ENCODE measurements around the gene WIPF2. TPM values are rescaled to one million over a fixed set of nuclear protein-coding genes. Genes with fewer than 3 reads are reported as not detected.

Gene WIPF2
- total and polyA plus RNA-seq, 9 donors: 6.1 to 27.8 (median 18.4) TPM

DNA sequence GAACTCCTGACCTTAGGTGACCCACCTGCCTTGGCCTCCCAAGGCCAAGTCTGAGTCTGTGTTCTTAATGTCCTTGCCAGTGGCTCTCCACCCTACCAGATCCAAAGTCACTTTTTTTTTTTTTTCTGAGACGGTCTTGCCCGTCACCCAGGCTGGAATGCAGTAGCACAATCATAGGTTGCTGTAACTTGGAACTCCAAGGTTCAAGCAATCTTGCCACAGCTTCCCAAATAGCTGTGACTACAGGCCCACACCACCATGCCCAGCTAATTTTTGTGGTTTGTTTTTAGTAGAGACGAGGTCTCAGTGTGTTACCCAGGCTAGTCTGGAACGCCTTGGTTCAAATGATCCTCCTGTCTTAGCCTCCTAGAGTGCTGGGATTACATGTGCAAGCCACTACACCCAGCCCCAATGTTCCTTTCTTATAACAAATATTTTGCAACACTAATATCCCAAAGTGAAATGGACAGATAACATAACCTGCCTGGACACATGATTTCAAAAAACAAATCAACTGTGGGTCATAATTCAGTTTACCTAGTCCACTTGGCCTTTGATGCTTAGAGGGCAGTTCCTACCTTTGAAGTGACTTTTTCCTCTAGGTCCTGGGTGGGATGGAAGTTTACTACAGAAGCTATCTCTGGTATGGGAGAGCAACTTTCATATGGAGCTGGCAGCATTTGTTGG lies 45.9 kb upstream of the WIPF2 start:
- TF ChIP-seq EP300 (IDR thresholded peaks at IDR 0.05) (no peak), POLR2A (IDR thresholded peaks at IDR 0.05) (no peak)
- TF ChIP-seq, protein P1, sequence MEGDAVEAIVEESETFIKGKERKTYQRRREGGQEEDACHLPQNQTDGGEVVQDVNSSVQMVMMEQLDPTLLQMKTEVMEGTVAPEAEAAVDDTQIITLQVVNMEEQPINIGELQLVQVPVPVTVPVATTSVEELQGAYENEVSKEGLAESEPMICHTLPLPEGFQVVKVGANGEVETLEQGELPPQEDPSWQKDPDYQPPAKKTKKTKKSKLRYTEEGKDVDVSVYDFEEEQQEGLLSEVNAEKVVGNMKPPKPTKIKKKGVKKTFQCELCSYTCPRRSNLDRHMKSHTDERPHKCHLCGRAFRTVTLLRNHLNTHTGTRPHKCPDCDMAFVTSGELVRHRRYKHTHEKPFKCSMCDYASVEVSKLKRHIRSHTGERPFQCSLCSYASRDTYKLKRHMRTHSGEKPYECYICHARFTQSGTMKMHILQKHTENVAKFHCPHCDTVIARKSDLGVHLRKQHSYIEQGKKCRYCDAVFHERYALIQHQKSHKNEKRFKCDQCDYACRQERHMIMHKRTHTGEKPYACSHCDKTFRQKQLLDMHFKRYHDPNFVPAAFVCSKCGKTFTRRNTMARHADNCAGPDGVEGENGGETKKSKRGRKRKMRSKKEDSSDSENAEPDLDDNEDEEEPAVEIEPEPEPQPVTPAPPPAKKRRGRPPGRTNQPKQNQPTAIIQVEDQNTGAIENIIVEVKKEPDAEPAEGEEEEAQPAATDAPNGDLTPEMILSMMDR (IDR thresholded peaks at IDR 0.05): no peak
- H3K36me3 ChIP-seq: no peaks in the 10 kb centered on the region
- H3K9me3 ChIP-seq: no peaks in the 10 kb centered on the region
- no peaks in the 10 kb centered on the region for H3K27me3 ChIP-seq
- intact Hi-C loops (cut with DNase I): loop anchor here in 1 of 4 donors (10.0 kb wide), 1 partner anchor 138 kb away; no protein-coding TSS in a partner anchor
- 88 to 95% (median 91%) methylated on average over 4 of the region's 4 CpGs for WGBS, 3 donors
- no peaks in the 10 kb centered on the region for H3K4me1 ChIP-seq (ENCODE audit: insufficient read depth)
- DNase-seq: no peak
- H3K4me3 ChIP-seq: no peak overlapping the region
- no peak overlapping the region for H3K27ac ChIP-seq

DNA sequence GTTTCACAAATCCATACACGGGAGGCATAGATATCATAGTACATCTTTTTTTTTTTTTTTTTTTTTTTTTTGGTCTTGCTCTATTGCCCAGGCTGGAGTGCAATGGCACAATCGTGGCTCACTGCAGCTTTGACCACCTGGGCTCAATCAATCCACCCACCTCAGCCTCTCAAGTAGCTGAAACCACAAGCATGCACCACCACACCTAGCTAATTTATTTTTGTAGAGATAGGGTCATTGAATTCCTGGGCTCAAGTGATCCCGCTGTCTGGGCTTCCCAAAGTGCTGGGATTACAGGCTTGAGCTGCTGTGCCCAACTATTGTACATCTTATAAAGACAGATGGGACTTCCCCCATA lies 45.3 kb upstream of the WIPF2 start:
- Histone ChIP-seq H3K9me3 (no peaks in the 10 kb centered on the region), H3K27me3 (no peaks in the 10 kb centered on the region), H3K27ac (no peak overlapping the region), H3K4me1 (ENCODE audit: insufficient read depth) (no peaks in the 10 kb centered on the region), H3K36me3 (no peaks in the 10 kb centered on the region), H3K4me3 (no peak overlapping the region)
- intact Hi-C loops (cut with DNase I): loop anchor here in 1 of 4 donors (10.0 kb wide), 1 partner anchor 139 kb away; no protein-coding TSS in a partner anchor
- WGBS, 3 donors: 61 to 66% (median 62%) methylated on average over 3 of the region's 3 CpGs
- DNase-seq: no peak
- TF ChIP-seq, protein P1 (IDR thresholded peaks at IDR 0.05): no peak
- no peak for TF ChIP-seq EP300 (IDR thresholded peaks at IDR 0.05)
- no peak for TF ChIP-seq POLR2A (IDR thresholded peaks at IDR 0.05)

DNA sequence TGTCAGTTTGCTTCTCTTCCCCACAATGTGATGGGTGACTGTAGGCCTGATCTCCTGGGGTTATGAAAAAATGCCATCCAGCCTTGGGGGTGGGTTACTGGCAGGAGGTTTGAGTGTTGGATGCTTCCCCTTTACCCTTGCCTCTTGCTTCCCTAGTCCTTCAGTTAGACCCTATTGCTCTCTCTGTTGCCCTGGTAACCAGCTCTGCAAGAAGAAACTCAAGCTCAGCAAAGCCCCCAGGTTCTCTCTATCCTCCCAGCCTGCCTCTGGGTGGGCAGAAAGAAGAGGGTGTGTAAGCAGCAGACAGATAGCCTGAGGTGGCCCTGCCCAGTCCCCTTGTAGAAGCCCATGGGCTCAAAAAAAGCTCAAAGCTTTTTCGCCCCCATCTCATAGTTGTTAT lies 44.6 kb upstream of the WIPF2 start:
- Histone ChIP-seq H3K4me3 (no peak overlapping the region), H3K27ac (no peak overlapping the region), H3K36me3 (no peaks in the 10 kb centered on the region), H3K27me3 (no peaks in the 10 kb centered on the region), H3K9me3 (no peaks in the 10 kb centered on the region), H3K4me1 (ENCODE audit: insufficient read depth) (no peaks in the 10 kb centered on the region)
- 94 to 96% (median 95%) methylated on average over 1 of the region's 1 CpG for WGBS, 3 donors
- DNase-seq: no peak
- intact Hi-C loops (cut with DNase I): loop anchor here in 1 of 4 donors (10.0 kb wide), 1 partner anchor 140 kb away; no protein-coding TSS in a partner anchor
- TF ChIP-seq, protein P1 (IDR thresholded peaks at IDR 0.05): no peak

DNA sequence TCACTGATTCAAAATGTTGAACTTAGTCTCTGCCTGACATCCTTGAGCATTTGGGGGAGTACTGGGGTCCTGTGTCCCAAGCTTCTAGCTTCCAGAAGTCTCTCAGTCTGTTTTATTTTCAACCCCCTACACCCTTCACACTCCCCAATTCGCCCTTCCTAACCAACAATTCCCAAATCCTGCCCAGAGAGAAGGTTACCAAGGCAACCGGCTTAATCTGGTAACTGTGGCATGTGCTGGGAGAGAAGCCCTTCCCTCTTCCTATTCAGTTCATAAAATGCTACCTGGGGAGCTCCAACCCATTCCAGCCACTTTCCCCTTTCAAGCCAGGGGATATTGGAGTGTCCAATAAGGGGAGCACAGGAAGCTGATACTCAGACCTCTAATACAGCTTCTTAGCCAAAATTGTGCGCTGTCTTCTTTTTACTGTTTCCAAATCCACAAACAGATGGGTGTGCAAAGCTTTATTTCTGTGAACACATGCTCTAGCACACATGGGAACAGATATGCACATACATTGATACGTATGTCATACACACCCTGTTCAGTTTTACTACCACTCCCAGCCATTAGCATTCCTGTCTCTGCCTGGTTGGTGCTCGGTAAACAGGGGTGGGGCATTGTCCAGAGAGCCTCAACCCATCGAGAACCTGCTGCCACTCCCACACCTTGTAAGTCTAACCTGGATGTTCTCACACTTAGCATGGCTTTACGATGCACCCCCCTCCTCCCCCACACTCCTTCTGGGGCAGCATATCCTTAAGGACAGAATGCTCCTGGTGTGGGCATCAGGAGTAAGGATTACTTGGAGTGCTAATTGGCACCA lies 43.0 kb upstream of the WIPF2 start:
- WGBS, 3 donors: 85 to 89% (median 88%) methylated on average over 7 of the region's 7 CpGs
- no peaks in the 10 kb centered on the region for H3K4me1 ChIP-seq (ENCODE audit: insufficient read depth)
- intact Hi-C loops (cut with DNase I): loop anchor here in 1 of 4 donors (10.0 kb wide), 1 partner anchor 141 kb away; no protein-coding TSS in a partner anchor
- no peak for TF ChIP-seq POLR2A (IDR thresholded peaks at IDR 0.05)
- TF ChIP-seq, protein P1 (IDR thresholded peaks at IDR 0.05): no peak
- no peak for TF ChIP-seq EP300 (IDR thresholded peaks at IDR 0.05)
- DNase-seq: no peak
- H3K36me3 ChIP-seq: no peaks in the 10 kb centered on the region
- no peaks in the 10 kb centered on the region for H3K9me3 ChIP-seq
- no peak overlapping the region for H3K4me3 ChIP-seq
- no peak overlapping the region for H3K27ac ChIP-seq
- H3K27me3 ChIP-seq: no peaks in the 10 kb centered on the region

All from ovary (tissue), 9 donors.